Esophagus (tissue), 2 donors: ENCODE results near the gene TMUB2. TPM values are rescaled to one million over a fixed set of nuclear protein-coding genes. Genes with fewer than 3 reads are reported as not detected.
A peak's percentile ranks its signal among the peaks of the same experiment; 100 is the strongest.
"Not testable (repeated sequence)": the region's sequence is repeated elsewhere in the genome, so short reads cannot be mapped to it uniquely, and the experiment has no call there.

ENCODE experiments used
- H3K27ac ChIP-seq, 2 donors: one replicate each; pipeline ENCODE4 v1.5.1; 2013; ENCODE audit warnings: low read depth in 2 of 2, mild to moderate bottlenecking in 2 of 2, inconsistent platforms in 1 of 2, low read length in 1 of 2, moderate library complexity in 1 of 2
- H3K27me3 ChIP-seq, 2 donors: one replicate each; pipeline ENCODE4 v1.6.1; 2013; ENCODE audit warnings: low read length in 2 of 2, control low read depth in 1 of 2, mild to moderate bottlenecking in 1 of 2; ENCODE audit not compliant: insufficient read depth in 2 of 2, control insufficient read depth in 1 of 2
- H3K36me3 ChIP-seq, 2 donors: one replicate each; pipeline ENCODE4 v1.6.1; 2013; ENCODE audit warnings: low read length in 1 of 2; ENCODE audit not compliant: control insufficient read depth in 2 of 2, insufficient read depth in 2 of 2
- H3K4me1 ChIP-seq, 2 donors: one replicate each; pipeline ENCODE4 v1.6.1; 2013; ENCODE audit warnings: low read length in 1 of 2; ENCODE audit not compliant: control insufficient read depth in 2 of 2, insufficient read depth in 2 of 2
- H3K4me3 ChIP-seq, 2 donors: one replicate each; pipeline ENCODE4 v1.5.1; 2013; ENCODE audit warnings: low read length in 2 of 2, mild to moderate bottlenecking in 2 of 2, low read depth in 1 of 2, moderate library complexity in 1 of 2
- H3K9me3 ChIP-seq, 2 donors: one replicate each; pipeline ENCODE4 v1.6.1; 2013; ENCODE audit warnings: mild to moderate bottlenecking in 2 of 2, low read depth in 1 of 2, low read length in 1 of 2, moderate library complexity in 1 of 2; ENCODE audit not compliant: control insufficient read depth in 2 of 2, insufficient read depth in 1 of 2
- WGBS, 2 donors: extraction: QIAGEN DNeasy Blood & Tissue Kit; methylation state at CpG; one replicate each; pipeline ENCODE4 v1.1.7; 2013; 5-methylcytosine and 5-hydroxymethylcytosine counted together
- polyA plus RNA-seq, 2 donors: library from polyadenylated mRNA; stranded (reverse); fragments of 200-250 nt; gene quantifications; one replicate each; pipeline ENCODE4 v1.2.3, GENCODE V29; 2013
- donor health status: healthy with polysubstance abuse.
- donor health status: Bipolar disorder and iron deficiency.

The TMUB2 gene
- polyA plus RNA-seq, 2 donors, result 25.2 to 37.5 TPM

- Histone ChIP-seq H3K9me3 (no peaks in the 10 kb centered on the region), H3K27ac (peak overlapping the region; percentile 29 to 45), H3K4me1 (peaks cover 4% of the 10 kb centered on the region in 2 donors), H3K4me3 (no peak overlapping the region), H3K27me3 (no peaks in the 10 kb centered on the region), H3K36me3 (no peaks in the 10 kb centered on the region)
- whole genome bisulfite sequencing, 2 donors, result 21 to 26% methylated on average over 7 of the region's 7 CpGs
These were observed 36.8 kb downstream of the TMUB2 start for GRCh38 chr17:44223541-44224071.

- Histone ChIP-seq H3K27ac (no peak overlapping the region), H3K9me3 (no peaks in the 10 kb centered on the region), H3K27me3 (no peaks in the 10 kb centered on the region), H3K4me3 (no peak overlapping the region), H3K4me1 (no peaks in the 10 kb centered on the region), H3K36me3 (no peaks in the 10 kb centered on the region)
- WGBS, 2 donors, result 88 to 89% methylated on average over 6 of the region's 6 CpGs
These were observed 42.3 kb downstream of the TMUB2 start for GRCh38 chr17:44229090-44229489.

GRCh38 chr17:44230140-44230539 is 43.4 kb downstream of the TMUB2 start:
- H3K4me1 ChIP-seq, result no peaks in the 10 kb centered on the region
- H3K4me3 ChIP-seq, result no peak overlapping the region
- WGBS, 2 donors, result 77 to 87% methylated on average over 9 of the region's 9 CpGs
- H3K27me3 ChIP-seq, result no peaks in the 10 kb centered on the region
- no peak overlapping the region for H3K27ac ChIP-seq
- no peaks in the 10 kb centered on the region for H3K36me3 ChIP-seq
- H3K9me3 ChIP-seq, result no peaks in the 10 kb centered on the region

- no peak overlapping the region for H3K27ac ChIP-seq
- WGBS, 2 donors, result 87 to 91% methylated on average over 7 of the region's 7 CpGs
- H3K9me3 ChIP-seq, result no peaks in the 10 kb centered on the region
These were observed 45.3 kb downstream of the TMUB2 start for GRCh38 chr17:44232061-44232460.

GRCh38 chr17:44233582-44233981 is 46.8 kb downstream of the TMUB2 start:
- WGBS, 2 donors, result 73 to 82% methylated on average over 5 of the region's 5 CpGs
- Histone ChIP-seq H3K4me3 (no peak overlapping the region), H3K4me1 (no peaks in the 10 kb centered on the region), H3K27ac (no peak overlapping the region), H3K36me3 (no peaks in the 10 kb centered on the region), H3K27me3 (no peaks in the 10 kb centered on the region), H3K9me3 (no peaks in the 10 kb centered on the region)

More at GRCh38 chr17:44232061-44232460, 45.3 kb downstream of the TMUB2 start:
- Histone ChIP-seq H3K36me3 (no peaks in the 10 kb centered on the region), H3K4me3 (no peak overlapping the region), H3K27me3 (no peaks in the 10 kb centered on the region), H3K4me1 (no peaks in the 10 kb centered on the region)

- H3K4me3 ChIP-seq, result no peak overlapping the region
- H3K27me3 ChIP-seq, result no peaks in the 10 kb centered on the region
- no peak overlapping the region for H3K27ac ChIP-seq
- WGBS, 2 donors, result 54 to 86% methylated on average over 5 of the region's 5 CpGs
- no peaks in the 10 kb centered on the region for H3K36me3 ChIP-seq
- H3K9me3 ChIP-seq, result no peaks in the 10 kb centered on the region
- no peaks in the 10 kb centered on the region for H3K4me1 ChIP-seq
These were observed 48.8 kb downstream of the TMUB2 start for GRCh38 chr17:44235583-44235936.

- Histone ChIP-seq H3K4me1 (no peaks in the 10 kb centered on the region), H3K27me3 (no peaks in the 10 kb centered on the region), H3K27ac (no peak overlapping the region), H3K9me3 (no peaks in the 10 kb centered on the region), H3K4me3 (no peak overlapping the region), H3K36me3 (no peaks in the 10 kb centered on the region)
- WGBS, 2 donors, result 56 to 67% methylated on average over 5 of the region's 5 CpGs
These were observed 49.7 kb downstream of the TMUB2 start for GRCh38 chr17:44236444-44236991.

GRCh38 chr17:44237886-44238285 is 51.1 kb downstream of the TMUB2 start:
- not testable (repeated sequence) for H3K4me3 ChIP-seq, H3K27ac ChIP-seq, H3K9me3 ChIP-seq, H3K36me3 ChIP-seq, H3K4me1 ChIP-seq, H3K27me3 ChIP-seq
- 91% methylated on average over 13 to 28 of the region's 28 CpGs for WGBS, 2 donors

- Histone ChIP-seq H3K4me1 (no peaks in the 10 kb centered on the region), H3K27ac (no peak overlapping the region), H3K4me3 (no peak overlapping the region), H3K9me3 (no peaks in the 10 kb centered on the region), H3K36me3 (no peaks in the 10 kb centered on the region), H3K27me3 (no peaks in the 10 kb centered on the region)
- 73 to 76% methylated on average over 6 of the region's 6 CpGs for WGBS, 2 donors
These were observed 54.4 kb downstream of the TMUB2 start for GRCh38 chr17:44241106-44241624.
